HG02840 (cell line): ENCODE data around the gene OCIAD1.
"Not testable (repeated sequence)": the region's sequence is repeated elsewhere in the genome, so short reads cannot be mapped to it uniquely, and the experiment has no call there.

Experiments used
- ATAC-seq: cut with Tn5 transposase; IDR thresholded peaks from one replicate; pipeline ENCODE4 v1.9.1; 2021; ENCODE audit warnings: mild to moderate bottlenecking, moderate library complexity, moderate number of reproducible peaks; ENCODE audit not compliant: unreplicated experiment, low FRiP score

OCIAD1 gene, protein sequence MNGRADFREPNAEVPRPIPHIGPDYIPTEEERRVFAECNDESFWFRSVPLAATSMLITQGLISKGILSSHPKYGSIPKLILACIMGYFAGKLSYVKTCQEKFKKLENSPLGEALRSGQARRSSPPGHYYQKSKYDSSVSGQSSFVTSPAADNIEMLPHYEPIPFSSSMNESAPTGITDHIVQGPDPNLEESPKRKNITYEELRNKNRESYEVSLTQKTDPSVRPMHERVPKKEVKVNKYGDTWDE

DNA sequence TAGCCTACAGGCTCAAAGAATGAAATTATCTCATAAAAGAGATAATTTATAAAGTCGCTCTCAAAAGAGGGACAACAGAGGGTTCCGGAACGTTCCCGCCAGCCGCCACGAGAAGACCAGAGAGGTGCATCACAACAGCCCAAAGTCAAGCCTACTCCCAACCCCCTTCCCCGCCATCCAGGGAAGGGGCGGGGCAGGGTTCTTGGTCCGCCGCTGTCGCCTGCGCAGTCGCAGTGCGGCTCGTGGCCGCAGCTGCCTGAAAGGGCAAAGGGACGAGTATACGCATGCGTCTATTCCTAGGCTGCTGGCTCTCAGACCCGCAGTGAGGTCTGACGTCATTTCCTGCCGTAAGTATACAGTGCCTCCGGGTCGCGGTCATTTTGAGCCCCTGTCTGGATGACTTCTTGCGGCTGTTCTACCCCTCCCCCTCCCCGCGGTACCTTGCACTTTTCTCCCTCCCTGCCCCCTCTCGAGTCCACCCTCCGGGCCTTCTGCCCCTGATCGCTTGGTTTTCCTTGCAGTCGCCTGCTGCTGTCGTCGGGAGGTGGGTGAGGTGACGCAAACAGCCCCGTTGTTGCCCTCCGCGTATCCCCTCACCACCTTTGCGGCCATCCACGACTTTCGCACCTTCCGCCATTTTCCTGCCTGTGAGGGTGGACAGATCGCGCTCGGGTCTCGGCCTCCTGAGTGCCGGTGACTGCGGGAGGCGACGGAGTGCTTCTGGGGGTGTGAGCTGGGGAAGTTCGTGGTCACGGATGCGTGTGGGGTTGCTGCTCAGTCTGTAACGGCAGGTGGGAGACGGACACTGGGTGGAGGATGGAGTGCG, at the start of gene OCIAD1:
TSS of gene OCIAD1 (plus strand) at position 383 of the 826 bp plus-strand sequence. CDS start 1,537 bp downstream, outside the sequence.
- peak; percentile 100 for ATAC-seq

DNA sequence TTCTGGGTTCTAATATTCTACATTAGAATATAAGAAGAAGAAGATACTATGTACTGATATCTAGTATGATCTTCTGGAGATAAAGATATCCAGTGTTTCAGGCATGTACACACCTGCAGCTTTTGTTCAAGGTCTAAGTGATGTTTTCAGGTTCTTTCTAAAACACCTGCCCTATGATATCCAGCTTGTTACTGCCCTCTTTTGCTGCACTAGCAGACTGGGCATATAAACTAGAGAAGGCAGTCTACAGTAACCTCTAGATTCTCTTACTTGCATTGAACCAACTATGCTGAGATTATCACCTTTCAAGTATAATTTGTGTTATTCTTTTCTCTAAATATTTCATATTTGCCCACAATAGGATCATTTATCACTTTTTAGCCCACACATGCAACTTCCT, 48.9 kb upstream of the OCIAD1 start:
- no peak for ATAC-seq

DNA sequence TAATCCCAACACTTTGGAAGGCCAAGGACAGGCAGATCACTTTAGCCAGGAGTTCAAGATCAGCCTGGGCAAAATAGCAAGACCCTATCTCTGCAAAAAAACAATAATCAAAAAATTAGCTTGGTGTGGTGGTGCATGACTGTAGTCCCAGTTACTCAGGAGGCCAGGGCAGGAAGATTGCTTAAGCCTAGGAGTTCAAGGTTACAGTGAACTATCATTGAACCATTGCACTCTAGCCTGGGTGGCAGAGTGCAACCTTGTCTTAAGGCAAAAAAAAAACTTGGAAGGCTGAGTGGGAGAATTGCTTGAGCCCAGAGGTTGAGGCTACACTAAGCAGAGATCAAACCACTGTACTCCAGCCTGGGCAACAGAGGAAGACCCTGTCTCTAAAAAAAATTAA, 45.6 kb upstream of the OCIAD1 start:
- no peak for ATAC-seq

DNA sequence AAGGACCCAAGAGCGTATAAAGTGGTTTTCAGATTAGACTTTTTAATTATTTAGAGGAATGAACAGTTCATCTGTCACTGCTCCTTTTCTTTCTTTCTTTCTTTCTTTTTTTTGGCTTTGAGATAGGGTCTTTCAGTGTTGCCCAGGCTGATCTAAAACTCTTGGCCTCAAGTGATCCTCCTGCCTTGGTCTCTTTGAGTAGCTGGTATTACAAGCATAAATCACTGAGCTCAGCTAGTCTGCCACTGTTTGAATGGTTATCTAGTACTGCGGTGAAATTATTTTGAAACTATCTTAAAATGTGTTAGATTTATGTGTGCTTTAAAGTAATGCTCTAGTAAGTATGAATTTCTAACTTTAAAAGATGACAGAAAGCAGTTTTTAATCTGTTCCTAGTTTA, 44.3 kb upstream of the OCIAD1 start:
- ATAC-seq = no peak

DNA sequence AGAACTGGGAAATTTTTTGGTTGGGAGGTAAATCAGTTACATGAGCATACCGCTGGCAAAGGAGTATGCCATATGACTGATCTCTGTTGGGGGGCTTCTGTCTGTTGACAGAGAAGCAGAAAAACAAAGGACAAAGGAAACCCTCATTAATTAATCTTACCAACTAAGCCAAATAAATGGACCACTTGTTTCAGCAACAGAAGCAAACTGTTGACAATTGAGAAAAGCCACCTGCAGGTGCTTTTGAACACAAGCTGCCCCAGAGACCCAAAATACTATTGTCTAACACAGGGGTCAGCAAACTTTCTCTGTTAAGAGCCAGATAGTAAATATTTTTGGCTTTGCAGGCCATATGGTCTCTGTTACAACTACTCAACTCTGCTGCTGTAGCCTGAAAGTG, 43.8 kb upstream of the OCIAD1 start:
- no peak for ATAC-seq

DNA sequence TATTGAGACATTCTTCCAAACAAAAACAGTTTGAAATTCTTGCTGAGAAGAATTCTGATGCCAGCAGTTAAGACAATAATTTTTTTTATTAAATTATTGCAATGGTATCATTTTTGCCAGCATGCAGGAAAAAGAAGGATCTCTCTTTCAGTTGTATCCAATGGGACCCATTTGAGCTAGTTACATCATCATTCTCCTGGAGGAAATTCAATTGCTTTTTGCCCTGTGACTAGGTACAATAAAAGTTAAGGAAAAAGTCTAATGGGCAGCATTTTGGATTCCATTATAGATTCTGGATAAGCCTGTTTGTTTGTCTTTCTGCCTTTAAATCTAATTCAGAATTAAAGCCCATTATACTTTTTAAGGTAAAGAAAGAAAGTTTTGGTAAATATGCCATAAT, 40.3 kb upstream of the OCIAD1 start:
- no peak for ATAC-seq

DNA sequence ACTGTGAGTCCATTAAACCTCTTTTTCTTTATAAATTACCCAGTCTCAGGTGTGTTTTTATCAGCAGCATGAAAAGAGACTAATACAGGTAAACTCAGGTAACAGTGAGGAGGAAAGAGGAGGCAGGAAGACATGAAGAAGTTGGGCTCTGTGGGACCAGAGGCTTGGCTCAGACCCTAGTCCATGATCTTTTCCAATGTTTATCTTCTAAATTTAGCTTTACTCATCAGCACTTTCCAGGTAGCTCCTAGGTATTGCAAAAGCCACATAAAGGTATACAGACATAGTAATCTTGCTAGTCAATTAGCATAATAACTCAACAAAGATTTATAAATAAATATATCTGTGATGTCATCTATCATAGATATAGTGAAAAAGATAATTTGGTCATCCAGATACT, 39.6 kb upstream of the OCIAD1 start:
- no peak for ATAC-seq

DNA sequence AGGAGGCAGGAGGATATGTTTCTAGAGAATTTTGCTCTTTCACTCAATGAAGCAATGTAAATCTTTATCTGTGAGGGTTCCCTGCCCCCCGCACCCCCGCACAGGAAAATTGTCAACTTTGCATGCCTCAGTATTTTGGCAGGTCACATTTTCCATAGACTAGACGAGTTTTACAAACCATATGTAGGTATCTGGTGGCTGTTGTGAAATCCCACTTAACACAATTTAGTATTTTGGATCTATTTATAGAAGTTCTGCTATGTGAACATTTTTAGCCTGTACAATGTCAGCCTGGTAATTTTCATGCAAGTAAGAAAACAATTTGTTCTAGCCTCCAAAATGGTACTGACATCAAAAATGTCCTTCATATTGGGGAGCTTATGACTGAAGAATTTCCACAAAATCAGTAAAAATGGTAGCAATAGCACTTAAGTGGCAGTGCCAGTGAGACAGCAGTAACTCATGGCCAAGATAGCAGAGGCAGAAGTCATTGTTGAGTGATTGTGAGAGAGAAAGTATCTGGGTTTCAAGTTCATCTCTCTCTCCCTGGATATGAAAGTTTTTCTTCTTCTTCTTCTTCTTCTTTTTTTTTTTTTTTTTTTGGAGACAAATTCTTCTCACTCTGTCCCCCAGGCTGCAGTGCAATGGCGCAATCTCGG, 38.4 kb upstream of the OCIAD1 start:
- no peak for ATAC-seq

DNA sequence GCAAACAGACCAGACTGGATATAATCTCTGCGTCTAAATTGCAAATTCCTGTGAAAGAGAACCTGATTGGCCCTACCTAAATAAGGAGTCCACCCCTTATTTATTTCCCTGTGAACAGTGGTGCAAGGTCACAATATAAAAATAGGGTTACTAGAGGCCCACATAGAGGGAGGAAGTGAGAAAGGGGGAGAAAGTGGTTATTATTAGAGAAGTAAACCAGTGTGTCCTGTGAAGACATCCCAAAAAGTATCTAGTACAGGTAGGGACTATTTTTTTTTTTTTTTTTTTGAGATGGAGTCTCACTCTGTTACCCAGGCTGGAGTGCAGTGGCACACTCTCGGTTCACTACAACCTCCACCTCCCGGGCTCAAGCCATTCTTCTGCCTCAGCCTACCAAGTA, 35.8 kb upstream of the OCIAD1 start:
- ATAC-seq = no peak

DNA sequence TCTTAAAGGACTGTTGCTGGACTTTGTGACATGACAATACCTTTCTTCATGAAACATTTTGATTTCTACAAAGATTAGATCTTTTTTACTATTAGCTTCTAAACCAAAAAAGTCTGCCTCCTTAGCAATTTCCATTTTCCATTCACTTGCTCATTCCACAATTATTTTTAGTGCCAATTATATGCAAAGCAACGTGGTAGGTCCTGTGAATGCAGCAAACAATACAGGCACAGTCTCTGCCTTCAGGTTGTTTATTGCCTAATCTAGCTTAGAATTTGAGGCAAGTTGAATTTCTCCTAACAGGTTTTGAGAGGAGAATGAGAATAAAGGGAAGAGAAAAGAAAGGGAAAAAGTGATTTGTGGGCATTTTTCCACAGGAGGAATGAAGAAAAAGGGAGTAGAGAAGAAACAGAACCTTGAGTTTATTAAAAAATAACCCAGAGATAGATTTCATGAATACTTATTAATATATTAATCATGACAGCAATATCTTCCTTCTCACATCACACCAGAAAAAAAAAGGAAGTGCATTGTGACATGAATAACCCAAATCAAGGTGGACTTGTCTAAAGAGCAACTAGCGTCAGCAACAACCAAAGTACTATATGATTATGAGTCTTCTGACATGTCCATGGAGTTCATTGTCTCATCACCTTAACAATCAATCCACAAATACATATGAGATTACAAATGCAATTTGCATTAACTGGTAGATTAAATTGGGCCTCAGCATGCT, 34.5 kb upstream of the OCIAD1 start:
- no peak for ATAC-seq

DNA sequence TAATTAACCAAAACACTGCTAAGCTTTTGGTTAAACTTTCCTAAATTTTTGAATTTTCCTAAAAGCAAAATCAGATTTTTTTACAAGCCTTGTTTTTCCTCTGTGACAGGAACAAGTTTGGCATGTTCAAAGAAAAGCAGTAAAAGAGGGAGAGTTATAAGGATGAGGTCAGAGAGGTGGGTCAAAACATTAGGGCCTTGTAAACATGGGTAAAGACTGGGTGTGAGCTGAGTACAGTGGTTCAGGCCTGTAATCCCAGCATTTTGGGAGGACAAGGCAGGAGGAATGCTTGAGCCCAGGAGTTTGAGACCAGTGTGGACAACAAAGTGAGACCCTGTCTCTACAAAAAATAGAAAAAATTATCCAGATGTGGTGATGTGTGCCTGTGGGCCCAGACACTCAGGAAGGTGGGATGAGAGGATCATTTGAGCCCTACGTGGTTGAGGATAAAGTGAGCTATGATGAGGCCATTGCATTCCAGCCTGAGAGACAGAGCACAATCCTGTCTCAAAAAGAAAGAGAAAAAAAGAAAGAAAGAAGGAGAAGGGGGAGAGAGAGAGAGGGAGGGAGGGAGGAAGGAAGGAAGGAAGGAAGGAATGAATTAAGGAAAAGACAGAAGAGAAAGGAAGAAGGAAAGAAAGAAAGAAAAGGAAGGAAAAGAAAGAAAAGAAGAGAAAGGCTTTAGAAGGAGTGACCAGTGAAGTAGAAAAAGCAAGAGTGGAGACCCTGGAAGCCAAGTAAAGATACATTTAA, 33.8 kb upstream of the OCIAD1 start:
- no peak for ATAC-seq

DNA sequence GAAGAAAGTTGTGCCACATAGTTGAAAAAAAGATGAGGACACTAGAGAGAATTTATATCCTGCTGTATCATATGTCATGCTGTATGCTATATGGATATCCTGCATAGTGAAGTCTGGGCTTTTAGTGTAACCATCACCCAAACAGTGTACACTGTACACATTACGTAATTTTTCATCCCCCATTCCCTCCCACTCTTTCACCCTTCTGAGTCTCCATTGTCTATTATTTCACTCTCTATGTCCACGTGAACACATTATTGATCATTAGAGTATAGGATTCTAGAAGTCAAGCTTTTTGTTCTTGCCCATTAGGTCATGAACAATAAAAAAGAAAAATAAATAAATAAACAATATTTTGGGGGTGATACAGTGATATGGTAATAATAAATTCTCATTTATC, 32.8 kb upstream of the OCIAD1 start:
- no peak for ATAC-seq

DNA sequence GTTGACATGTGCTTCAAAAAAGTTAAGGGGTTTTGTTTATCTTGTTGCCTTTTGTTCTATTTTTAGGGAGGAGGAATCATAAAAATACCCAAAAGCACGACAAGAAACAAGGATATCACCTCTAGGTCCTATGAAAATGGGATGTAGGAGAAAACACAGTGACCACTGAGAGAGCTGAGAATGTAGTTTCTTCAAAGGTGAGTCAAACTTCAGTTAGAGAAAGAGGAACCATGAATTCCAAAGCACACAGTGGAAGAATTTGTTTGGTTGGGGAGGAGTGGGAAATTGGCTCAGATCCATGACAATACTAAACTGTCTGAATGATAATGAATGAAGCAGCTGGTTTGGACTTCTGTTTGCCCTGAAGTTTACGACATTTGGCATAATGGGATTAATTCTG, 31.7 kb upstream of the OCIAD1 start:
- no peak for ATAC-seq

DNA sequence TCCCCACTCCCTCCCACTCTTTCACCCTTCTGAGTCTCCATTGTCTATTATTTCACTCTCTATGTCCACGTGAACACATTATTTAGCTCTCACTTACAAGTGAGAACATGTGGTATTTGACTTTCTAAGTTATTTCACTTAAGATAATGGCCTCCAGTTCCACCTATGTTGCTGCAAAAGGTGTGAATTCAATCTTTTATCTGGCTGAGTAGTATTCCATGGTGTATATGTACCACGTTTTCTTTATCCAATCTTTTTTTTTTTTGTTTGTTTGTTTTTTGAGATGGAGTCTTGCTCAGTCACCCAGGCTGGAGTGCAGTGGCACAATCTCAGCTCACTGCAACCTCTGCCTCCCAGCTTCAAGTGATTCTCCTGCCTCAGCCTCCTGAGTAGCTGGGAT, 30.7 kb upstream of the OCIAD1 start:
- not testable (repeated sequence) for ATAC-seq

DNA sequence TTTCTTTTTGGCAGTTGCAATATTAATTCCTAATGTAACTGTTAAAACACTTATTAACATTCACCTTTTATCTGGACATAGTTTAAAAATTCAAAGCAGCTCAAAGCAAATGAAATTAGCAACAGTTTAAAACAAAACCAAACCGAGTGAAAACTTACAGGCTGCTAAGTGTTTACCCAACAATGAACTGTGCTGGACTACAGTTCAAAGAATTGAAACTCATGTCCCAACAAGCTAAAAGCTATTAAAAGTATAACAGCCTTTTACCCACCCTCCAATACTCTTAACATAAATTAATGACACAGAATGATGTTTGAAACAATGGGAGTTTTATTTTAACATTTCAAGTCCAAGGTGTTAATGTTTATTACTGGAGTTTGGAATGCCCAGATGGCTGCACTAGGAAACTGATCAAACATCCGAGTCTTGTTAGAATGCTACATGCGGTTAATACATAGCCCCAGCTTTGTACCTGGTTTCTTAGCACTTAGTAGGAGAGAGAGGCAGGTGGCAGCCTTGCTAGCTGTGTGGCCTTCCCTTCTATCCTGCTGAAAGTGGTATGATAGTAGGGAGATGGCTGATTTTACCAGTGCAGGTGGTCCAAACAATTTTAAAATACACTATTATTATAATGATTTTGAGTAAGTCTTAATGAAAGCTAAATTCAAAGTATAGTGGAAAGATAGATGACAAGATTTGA, 29.7 kb upstream of the OCIAD1 start:
- ATAC-seq = no peak

DNA sequence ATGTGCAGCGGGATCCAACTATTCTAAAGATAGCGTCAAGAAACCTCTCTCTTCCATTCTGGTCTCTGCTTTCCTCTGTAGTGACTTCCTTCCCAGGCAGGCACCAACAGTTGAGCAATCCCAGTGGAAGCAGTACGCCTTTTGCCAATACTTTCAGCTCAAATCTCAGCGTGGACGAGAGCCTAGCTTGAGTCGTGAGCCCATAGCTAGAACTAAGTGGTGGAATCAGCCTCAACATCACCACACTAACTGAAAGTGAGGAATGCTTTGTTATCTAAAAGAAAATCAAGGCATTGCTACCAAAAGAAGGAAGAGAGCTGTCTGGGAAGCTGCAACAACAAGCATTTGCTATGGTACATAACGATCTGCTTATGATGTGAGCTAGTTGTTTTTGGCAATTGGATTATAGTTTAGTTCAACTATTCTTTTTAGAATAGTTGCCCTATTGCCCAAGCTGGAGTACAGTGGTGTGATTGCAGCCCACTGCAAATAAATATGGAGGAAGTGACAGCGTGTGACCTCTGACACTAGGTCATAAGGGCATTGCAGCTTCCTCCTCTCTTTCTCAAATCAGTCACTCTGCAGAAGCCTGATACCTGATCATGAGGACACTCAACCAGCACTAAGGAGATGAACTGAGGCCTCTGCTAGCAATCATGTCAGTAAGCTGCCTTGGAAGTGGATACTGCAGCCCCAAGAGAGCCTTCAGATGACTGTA, 26.1 kb upstream of the OCIAD1 start:
- ATAC-seq = no peak

DNA sequence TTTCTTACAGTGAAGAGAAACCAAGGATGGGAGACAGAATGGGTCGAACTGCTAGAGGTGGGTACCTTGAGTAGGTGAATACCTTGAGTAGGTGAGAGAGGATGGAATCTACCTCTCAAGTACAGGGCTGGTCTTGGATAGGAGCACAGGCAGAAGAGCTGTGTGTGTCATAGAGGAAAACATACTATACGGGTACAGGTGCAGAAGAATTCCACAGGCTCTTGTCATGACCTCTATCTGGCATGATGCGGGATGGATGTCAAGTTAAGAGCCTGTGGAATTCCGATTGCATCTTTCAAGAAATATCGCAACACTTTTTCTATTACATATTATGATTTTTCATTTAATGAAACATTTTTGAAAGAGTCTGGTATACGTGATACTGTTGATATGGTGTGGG, 18.0 kb upstream of the OCIAD1 start:
- ATAC-seq = no peak

DNA sequence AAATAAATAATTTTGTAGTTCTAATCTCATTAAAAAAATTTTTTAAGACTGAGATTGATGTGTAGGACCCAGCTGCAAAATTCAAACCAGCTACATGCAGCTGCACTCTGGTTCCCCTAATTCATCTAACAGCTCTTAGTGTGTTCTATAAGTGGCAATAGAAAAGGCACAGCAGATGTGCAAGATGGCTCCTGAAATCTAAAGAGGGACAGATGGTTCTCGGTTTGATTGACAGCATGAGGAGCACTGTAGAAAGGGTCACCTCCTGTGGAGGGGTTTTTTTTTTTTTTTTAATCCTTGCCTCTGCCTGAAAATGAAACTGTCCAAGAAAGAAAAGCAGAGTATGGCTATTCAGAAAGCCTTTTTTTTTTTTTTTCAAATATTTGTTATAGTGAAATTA, 16.9 kb upstream of the OCIAD1 start:
- ATAC-seq = peak; percentile 50

DNA sequence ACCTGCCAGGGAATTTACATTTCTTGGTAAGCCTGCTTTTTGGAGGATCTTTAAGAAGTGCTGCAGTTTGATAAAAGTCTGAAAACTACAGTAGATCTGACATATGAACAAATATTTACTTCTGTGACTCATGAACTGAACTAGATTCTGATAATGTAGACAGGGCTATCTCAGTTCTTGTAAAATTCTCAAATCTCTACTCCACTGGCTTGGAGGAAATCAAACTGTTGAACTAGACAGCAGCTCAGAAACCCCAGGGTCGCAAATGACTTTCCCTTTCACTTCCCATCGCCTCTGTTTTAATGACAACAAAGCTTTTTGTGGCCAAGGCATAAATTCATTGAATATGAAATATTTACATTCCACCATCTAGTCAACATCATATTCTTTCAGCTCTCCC, 15.4 kb upstream of the OCIAD1 start:
- no peak for ATAC-seq
